Loucy (cell line): ENCODE results near the gene MYH10.

ENCODE experiments used
- H2AFZ ChIP-seq: fragments of 200-600 bp; sonication (generic); 2 replicates; pipeline ENCODE4 v1.6.0; 2016; ENCODE audit warnings: antibody characterized with exemption, mild to moderate bottlenecking, low read length, moderate library complexity
- H3F3A ChIP-seq: fragments of 200-600 bp; 2 replicates; pipeline ENCODE4 v1.6.0; 2016; ENCODE audit warnings: antibody characterized with exemption, low read depth, mild to moderate bottlenecking
- H3K27me3 ChIP-seq: fragments of 200-600 bp; sonication (generic); 2 replicates; pipeline ENCODE4 v1.6.1; 2014; ENCODE audit warnings: low read length, mild to moderate bottlenecking; ENCODE audit not compliant: insufficient read depth, poor library complexity, severe bottlenecking
- H3K36me3 ChIP-seq: fragments of 200-600 bp; sonication (generic); 2 replicates; pipeline ENCODE4 v1.6.1; 2016; ENCODE audit warnings: low read length; ENCODE audit not compliant: insufficient read depth
- H3K4me1 ChIP-seq: fragments of 200-600 bp; sonication (generic); 2 replicates; pipeline ENCODE4 v1.5.1; 2014; ENCODE audit warnings: low read length, mild to moderate bottlenecking; ENCODE audit not compliant: insufficient read depth, poor library complexity, severe bottlenecking
- H3K4me2 ChIP-seq: fragments of 200-600 bp; sonication (generic); 2 replicates; pipeline ENCODE4 v1.6.0; 2014; ENCODE audit warnings: antibody characterized with exemption, low read length, low read depth, mild to moderate bottlenecking; ENCODE audit not compliant: poor library complexity, severe bottlenecking
- H3K4me3 ChIP-seq: fragments of 200-600 bp; sonication (generic); 2 replicates; pipeline ENCODE4 v1.5.1; 2014; ENCODE audit warnings: low read length, mild to moderate bottlenecking, mixed read lengths; ENCODE audit not compliant: poor library complexity, severe bottlenecking
- H3K79me2 ChIP-seq: fragments of 200-600 bp; sonication (generic); 2 replicates; pipeline ENCODE4 v1.6.1; 2014; ENCODE audit warnings: low read length; ENCODE audit not compliant: insufficient read depth
- H3K9ac ChIP-seq: fragments of 200-600 bp; sonication (generic); 2 replicates; pipeline ENCODE4 v1.6.0; 2014; ENCODE audit warnings: mild to moderate bottlenecking, low read depth, low read length, moderate library complexity; ENCODE audit not compliant: poor library complexity, severe bottlenecking
- H3K9me2 ChIP-seq: fragments of 200-600 bp; sonication (generic); replicated peaks from 2 replicates; pipeline ENCODE4 v1.6.1; 2016; ENCODE audit warnings: low read depth, low read length, mixed read lengths
- H3K9me3 ChIP-seq: fragments of 200-600 bp; sonication (generic); 2 replicates; pipeline ENCODE4 v1.6.1; 2014; ENCODE audit warnings: mild to moderate bottlenecking, antibody characterized with exemption, low read length, low read depth; ENCODE audit not compliant: insufficient read depth
- H4K20me1 ChIP-seq: fragments of 200-600 bp; sonication (generic); 2 replicates; pipeline ENCODE4 v1.6.0; 2014; ENCODE audit warnings: antibody characterized with exemption, low read length, mild to moderate bottlenecking; ENCODE audit not compliant: insufficient read depth, poor library complexity, severe bottlenecking
- CTCF ChIP-seq: fragments of 200-600 bp; sonication (generic); conservative IDR thresholded peaks from 2 replicates; pipeline ENCODE4 v1.5.1; 2014; ENCODE audit warnings: mild to moderate bottlenecking, antibody characterized with exemption, low read length
- EZH2phosphoT487 ChIP-seq: fragments of 200-600 bp; IDR thresholded peaks from 2 replicates; pipeline ENCODE4 v1.6.1; 2018; ENCODE audit warnings: antibody characterized with exemption, mild to moderate bottlenecking, moderate library complexity, borderline replicate concordance

Gene MYH10

GRCh38 chr17:8583954-8584353 lies 46.6 kb downstream of the MYH10 start:
- Histone ChIP-seq H3K36me3 (peaks cover 30% of the 10 kb centered on the region; the same call in 1 of the 2 replicates), H3K9me2 (no peaks in the 10 kb centered on the region), H3K4me3 (no peak overlapping the region)

GRCh38 chr17:8580952-8581658 lies 49.4 kb downstream of the MYH10 start:
- H3K4me1 ChIP-seq: no peaks in the 10 kb centered on the region
- no peaks in the 10 kb centered on the region for H3K79me2 ChIP-seq
- no peak overlapping the region for H3K4me2 ChIP-seq
- H3K9me3 ChIP-seq: no peaks in the 10 kb centered on the region
- H3F3A ChIP-seq: no peaks in the 10 kb centered on the region
- no peak for TF ChIP-seq EZH2phosphoT487
- no peak for TF ChIP-seq CTCF
- H3K9ac ChIP-seq: peak overlapping the region; percentile 45
- no peaks in the 10 kb centered on the region for H4K20me1 ChIP-seq
- H3K27me3 ChIP-seq: no peaks in the 10 kb centered on the region
- no peak overlapping the region for H3K4me3 ChIP-seq
- peaks cover 33% of the 10 kb centered on the region; the same call in 1 of the 2 replicates for H3K36me3 ChIP-seq
- H3K9me2 ChIP-seq: no peaks in the 10 kb centered on the region
- H2AFZ ChIP-seq: no peak overlapping the region

More at GRCh38 chr17:8583954-8584353, 46.6 kb downstream of the MYH10 start:
- Histone ChIP-seq H3K9me3 (no peaks in the 10 kb centered on the region), H3K4me2 (no peak overlapping the region), H3F3A (no peaks in the 10 kb centered on the region), H4K20me1 (no peaks in the 10 kb centered on the region), H3K4me1 (no peaks in the 10 kb centered on the region), H3K79me2 (peaks cover 8% of the 10 kb centered on the region; the same call in 1 of the 2 replicates), H3K27me3 (no peaks in the 10 kb centered on the region), H3K9ac (no peak overlapping the region), H2AFZ (no peak overlapping the region)
- no peak for TF ChIP-seq CTCF

DNA sequence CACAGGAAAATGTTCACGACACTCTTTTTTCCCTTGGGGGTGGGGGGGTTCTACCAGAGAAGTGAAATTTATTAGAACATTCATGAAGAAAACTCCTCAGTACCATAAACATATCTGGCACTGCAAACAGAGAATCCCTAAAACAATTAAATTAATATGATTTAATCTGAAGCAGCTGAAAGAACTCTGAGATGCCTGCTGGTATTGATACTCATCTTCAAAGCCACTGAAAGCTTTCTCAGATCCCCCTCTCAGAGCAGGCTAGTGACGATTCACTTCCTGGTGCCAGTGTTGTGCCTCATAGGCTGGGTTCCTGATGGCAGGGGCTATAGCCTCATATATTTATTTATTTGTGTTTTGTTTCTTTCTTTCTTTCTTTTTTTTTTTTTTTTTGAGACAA lies 52.7 kb downstream of the MYH10 start:
- H3F3A ChIP-seq: no peaks in the 10 kb centered on the region
- H3K27me3 ChIP-seq: no peaks in the 10 kb centered on the region
- H3K9me2 ChIP-seq: no peaks in the 10 kb centered on the region
- H3K4me2 ChIP-seq: no peak overlapping the region
- peaks cover 47% of the 10 kb centered on the region for H3K36me3 ChIP-seq
- no peaks in the 10 kb centered on the region for H3K4me1 ChIP-seq
- no peak overlapping the region for H3K4me3 ChIP-seq
- no peak overlapping the region for H3K9ac ChIP-seq
- no peaks in the 10 kb centered on the region for H3K79me2 ChIP-seq
- H4K20me1 ChIP-seq: peaks cover 5% of the 10 kb centered on the region
- no peak overlapping the region for H2AFZ ChIP-seq
- TF ChIP-seq EZH2phosphoT487: no peak
- TF ChIP-seq CTCF: no peak
- no peaks in the 10 kb centered on the region for H3K9me3 ChIP-seq
